Right lobe of liver (tissue), 4 donors: ENCODE data around the gene HMG20B.

Experiments
- CTCF ChIP-seq, 4 donors: fragments of 200-600 bp in 3 of 4; fragments of 450-650 bp in 1 of 4; IDR thresholded peaks; one replicate each; pipeline versions ENCODE4 v1.5.1 to v1.8.0; 2016 to 2022; ENCODE audit warnings: antibody characterized with exemption in 4 of 4, mild to moderate bottlenecking in 2 of 4
- POLR2A ChIP-seq: fragments of 450-650 bp; IDR thresholded peaks from one replicate; pipeline ENCODE4 v1.6.1; 2017; ENCODE audit warnings: antibody characterized with exemption, mild to moderate bottlenecking
- donor health status: DM: no; HTN: no; CAD: no.
- donor health status: DM: no; HTN: no; CAD: no.
- donor health status: DM: no; HTN: yes; CAD: no.

GRCh38 chr19:3534375-3535234, 38.1 kb upstream of the HMG20B start:
- TF ChIP-seq CTCF (IDR thresholded peaks at IDR 0.05) (no peak), POLR2A (no peak)
